H9 (cell line): ENCODE data around the gene RSBN1L. TPM values are rescaled to one million over a fixed set of nuclear protein-coding genes. Genes with fewer than 3 reads are reported as not detected.

Experiments
- DNase-seq: peaks from one replicate; pipeline ENCODE4 v3.0.0-alpha.2; 2017
- H2AFZ ChIP-seq: one replicate; pipeline ENCODE4 v1.6.1; 2013; ENCODE audit warnings: mild to moderate bottlenecking, low read length, control low read depth, moderate library complexity
- H2AK5ac ChIP-seq: 2 replicates; pipeline ENCODE4 v1.6.1; 2013; ENCODE audit warnings: low read length, control low read depth, mixed read lengths; ENCODE audit not compliant: insufficient read length
- H2BK120ac ChIP-seq: one replicate; pipeline ENCODE4 v1.6.1; 2013; ENCODE audit warnings: low read depth, mild to moderate bottlenecking, low read length, control low read depth, inconsistent platforms; ENCODE audit not compliant: poor library complexity, severe bottlenecking
- H2BK12ac ChIP-seq: 2 replicates; pipeline ENCODE4 v1.6.1; 2013; ENCODE audit warnings: low read length, control low read depth, mixed read lengths, low read depth; ENCODE audit not compliant: insufficient read length
- H2BK15ac ChIP-seq: 2 replicates; pipeline ENCODE4 v1.6.1; 2013; ENCODE audit warnings: low read depth, low read length, control low read depth
- H2BK20ac ChIP-seq: one replicate; pipeline ENCODE4 v1.6.1; 2013; ENCODE audit warnings: low read depth, mild to moderate bottlenecking, low read length, control low read depth, inconsistent platforms; ENCODE audit not compliant: poor library complexity, severe bottlenecking
- H2BK5ac ChIP-seq: 2 replicates; pipeline ENCODE4 v1.6.1; 2013; ENCODE audit warnings: low read length, control low read depth, mixed read lengths; ENCODE audit not compliant: insufficient read length
- H3K14ac ChIP-seq: 2 replicates; pipeline ENCODE4 v1.6.1; 2013; ENCODE audit warnings: low read length, control low read depth; ENCODE audit not compliant: insufficient read depth
- H3K18ac ChIP-seq: 2 replicates; pipeline ENCODE4 v1.6.1; 2013; ENCODE audit warnings: low read depth, mild to moderate bottlenecking, mixed read lengths, low read length, control low read depth; ENCODE audit not compliant: insufficient read length
- H3K23ac ChIP-seq: 2 replicates; pipeline ENCODE4 v1.6.1; 2013; ENCODE audit warnings: low read length, control low read depth, mixed read lengths, low read depth; ENCODE audit not compliant: insufficient read length
- H3K23me2 ChIP-seq: 2 replicates; pipeline ENCODE4 v1.6.1; 2013; ENCODE audit warnings: low read depth, mild to moderate bottlenecking, mixed read lengths, low read length, control low read depth; ENCODE audit not compliant: insufficient read length, poor library complexity, severe bottlenecking
- H3K27ac ChIP-seq: 2 replicates; pipeline ENCODE4 v1.5.1; 2013; ENCODE audit warnings: low read length, control low read depth, mixed read lengths, low read depth; ENCODE audit not compliant: insufficient read length
- H3K27me3 ChIP-seq: 2 replicates; pipeline ENCODE4 v1.6.1; 2013; ENCODE audit warnings: low read length, control low read depth, inconsistent platforms; ENCODE audit not compliant: insufficient read depth
- H3K4ac ChIP-seq: 2 replicates; pipeline ENCODE4 v1.6.1; 2013; ENCODE audit warnings: low read depth, mild to moderate bottlenecking, control low read depth, inconsistent platforms, low read length, moderate library complexity
- H3K4me1 ChIP-seq: 2 replicates; pipeline ENCODE4 v1.6.1; 2013; ENCODE audit warnings: low read length, control low read depth, inconsistent platforms; ENCODE audit not compliant: insufficient read depth
- H3K4me2 ChIP-seq: 2 replicates; pipeline ENCODE4 v1.6.1; 2013; ENCODE audit warnings: low read length, control low read depth, mixed read lengths; ENCODE audit not compliant: insufficient read length, insufficient read depth
- H3K56ac ChIP-seq: 2 replicates; pipeline ENCODE4 v1.6.1; 2013; ENCODE audit warnings: low read depth, mild to moderate bottlenecking, mixed read lengths, low read length, control low read depth; ENCODE audit not compliant: insufficient read length
- H3K79me1 ChIP-seq: 2 replicates; pipeline ENCODE4 v1.6.1; 2013; ENCODE audit warnings: low read depth, mild to moderate bottlenecking, moderate library complexity, low read length, control low read depth, inconsistent platforms; ENCODE audit not compliant: insufficient read depth, poor library complexity, severe bottlenecking
- H3K79me2 ChIP-seq: 2 replicates; pipeline ENCODE4 v1.6.1; 2013; ENCODE audit warnings: low read length, control low read depth, inconsistent platforms; ENCODE audit not compliant: insufficient read depth
- H3K9ac ChIP-seq: 2 replicates; pipeline ENCODE4 v1.6.1; 2013; ENCODE audit warnings: low read length, control low read depth, mixed read lengths; ENCODE audit not compliant: insufficient read length; ENCODE audit errors: extremely low read depth
- H3K9me3 ChIP-seq: one replicate; pipeline ENCODE4 v1.6.1; 2013; ENCODE audit warnings: low read depth, low read length, inconsistent platforms; ENCODE audit not compliant: control insufficient read depth
- H3T11ph ChIP-seq: one replicate; pipeline ENCODE4 v1.6.1; 2013; ENCODE audit warnings: mild to moderate bottlenecking, low read length, control low read depth, inconsistent platforms
- H4K20me1 ChIP-seq: one replicate; pipeline ENCODE4 v1.6.1; 2013; ENCODE audit not compliant: control insufficient read depth, insufficient read length, insufficient read depth
- H4K5ac ChIP-seq: 2 replicates; pipeline ENCODE4 v1.6.1; 2013; ENCODE audit warnings: low read depth, mild to moderate bottlenecking, mixed read lengths, low read length, control low read depth; ENCODE audit not compliant: insufficient read length
- H4K8ac ChIP-seq: replicated peaks from 2 replicates; pipeline ENCODE4 v1.6.1; 2013; ENCODE audit warnings: low read length, control low read depth, mixed read lengths, low read depth; ENCODE audit not compliant: insufficient read length
- H4K91ac ChIP-seq: 2 replicates; pipeline ENCODE4 v1.6.1; 2013; ENCODE audit warnings: low read depth, mild to moderate bottlenecking, moderate library complexity, mixed read lengths, low read length, control low read depth; ENCODE audit not compliant: insufficient read length
- H3K27ac Mint-ChIP-seq, 3 experiments: 2 replicates in 2 of 3; 3 replicates in 1 of 3; pipeline ENCODE4 v1.8.0; 2020 to 2021; ENCODE audit warnings: mixed read lengths in 3 of 3, mild to moderate bottlenecking in 1 of 3, moderate library complexity in 1 of 3
- H3K27me3 Mint-ChIP-seq: 2 replicates; pipeline ENCODE4 v1.8.0; 2021; ENCODE audit warnings: low read depth, mild to moderate bottlenecking, moderate library complexity, mixed read lengths
- H3K36me3 Mint-ChIP-seq, 3 experiments: 2 replicates in 2 of 3; 3 replicates in 1 of 3; pipeline ENCODE4 v1.8.0; 2020 to 2021; ENCODE audit warnings: low read depth in 3 of 3, mixed read lengths in 3 of 3; ENCODE audit not compliant: insufficient read depth in 1 of 3
- H3K4me1 Mint-ChIP-seq, 2 experiments: 2 replicates each; pipeline ENCODE4 v1.8.0; 2020; ENCODE audit warnings: mixed read lengths in 2 of 2
- H3K4me3 Mint-ChIP-seq, 2 experiments: 2 replicates in 1 of 2; 3 replicates in 1 of 2; pipeline ENCODE4 v1.8.0; 2020 to 2021; ENCODE audit warnings: mild to moderate bottlenecking in 2 of 2, mixed read lengths in 2 of 2, moderate library complexity in 1 of 2
- H3K9me3 Mint-ChIP-seq, 2 experiments: 2 replicates in 1 of 2; 3 replicates in 1 of 2; pipeline ENCODE4 v1.8.0; 2020; ENCODE audit warnings: mild to moderate bottlenecking in 2 of 2, mixed read lengths in 2 of 2, moderate library complexity in 1 of 2
- WGBS: extraction: QIAGEN DNeasy Blood & Tissue Kit; methylation state at CpG from one replicate; pipeline ENCODE4 v1.1.7; 2013; ENCODE audit warnings: missing lambda C conversion rate, low lambda C conversion rate, mixed read lengths; ENCODE audit not compliant: insufficient read length; ENCODE audit errors: extremely low coverage; 5-methylcytosine and 5-hydroxymethylcytosine counted together
- total RNA-seq: library from RNA; stranded (reverse); gene quantifications from 2 replicates; pipeline ENCODE4 v1.2.1, GENCODE V29; 2021
- TF ChIP-seq, protein P1 (sequence below): fragments of 200-600 bp; sonication (generic); conservative IDR thresholded peaks from 3 replicates; pipeline ENCODE4 v1.8.0; 2021; ENCODE audit warnings: antibody characterized with exemption, mild to moderate bottlenecking

The RSBN1L gene
- total RNA-seq, 1 experiment from 2014 or later, result 20.6 TPM

DNA sequence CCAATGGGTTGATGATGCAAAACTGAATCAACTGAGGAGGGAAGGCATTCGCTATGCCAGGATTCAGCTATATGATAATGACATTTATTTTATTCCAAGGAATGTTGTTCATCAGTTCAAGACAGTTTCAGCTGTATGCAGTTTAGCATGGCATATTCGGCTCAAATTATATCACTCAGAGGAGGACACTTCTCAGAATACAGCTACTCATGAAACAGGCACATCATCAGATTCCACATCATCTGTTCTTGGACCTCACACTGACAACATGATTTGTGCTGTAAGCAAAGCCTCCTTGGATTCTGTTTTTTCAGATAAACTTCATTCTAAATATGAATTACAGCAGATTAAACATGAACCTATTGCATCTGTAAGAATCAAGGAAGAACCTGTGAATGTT is 82.3 kb downstream of the RSBN1L start:
- H4K91ac ChIP-seq, result no peak overlapping the region
- H3K18ac ChIP-seq, result no peak overlapping the region
- no peak overlapping the region for H2BK20ac ChIP-seq
- no peak overlapping the region for H3K14ac ChIP-seq
- Mint-ChIP-seq H3K27me3 (no peaks in the 10 kb centered on the region), H3K4me1 (no peaks in the 10 kb centered on the region), H3K9me3 (no peaks in the 10 kb centered on the region; a peak in 2 of 5 replicates), H3K36me3 (peaks cover 23 to 44% (median 38%) of the 10 kb centered on the region in 3 experiments; a peak in 6 of 7 replicates), H3K4me3 (no peak overlapping the region), H3K27ac (no peak overlapping the region)
- WGBS, result no CpG with 5 or more reads among the region's 2 CpGs
- H2BK120ac ChIP-seq, result no peak overlapping the region
- TF ChIP-seq, protein P1, sequence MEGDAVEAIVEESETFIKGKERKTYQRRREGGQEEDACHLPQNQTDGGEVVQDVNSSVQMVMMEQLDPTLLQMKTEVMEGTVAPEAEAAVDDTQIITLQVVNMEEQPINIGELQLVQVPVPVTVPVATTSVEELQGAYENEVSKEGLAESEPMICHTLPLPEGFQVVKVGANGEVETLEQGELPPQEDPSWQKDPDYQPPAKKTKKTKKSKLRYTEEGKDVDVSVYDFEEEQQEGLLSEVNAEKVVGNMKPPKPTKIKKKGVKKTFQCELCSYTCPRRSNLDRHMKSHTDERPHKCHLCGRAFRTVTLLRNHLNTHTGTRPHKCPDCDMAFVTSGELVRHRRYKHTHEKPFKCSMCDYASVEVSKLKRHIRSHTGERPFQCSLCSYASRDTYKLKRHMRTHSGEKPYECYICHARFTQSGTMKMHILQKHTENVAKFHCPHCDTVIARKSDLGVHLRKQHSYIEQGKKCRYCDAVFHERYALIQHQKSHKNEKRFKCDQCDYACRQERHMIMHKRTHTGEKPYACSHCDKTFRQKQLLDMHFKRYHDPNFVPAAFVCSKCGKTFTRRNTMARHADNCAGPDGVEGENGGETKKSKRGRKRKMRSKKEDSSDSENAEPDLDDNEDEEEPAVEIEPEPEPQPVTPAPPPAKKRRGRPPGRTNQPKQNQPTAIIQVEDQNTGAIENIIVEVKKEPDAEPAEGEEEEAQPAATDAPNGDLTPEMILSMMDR, result no peak
- H3K9me3 ChIP-seq, result no peaks in the 10 kb centered on the region
- H3K23ac ChIP-seq, result no peak overlapping the region
- no peaks in the 10 kb centered on the region for H3K27me3 ChIP-seq
- no peak overlapping the region for H2AK5ac ChIP-seq
- no peak for DNase-seq
- no peak overlapping the region for H3T11ph ChIP-seq
- H3K79me1 ChIP-seq, result no peaks in the 10 kb centered on the region
- no peak overlapping the region for H4K5ac ChIP-seq
- H2BK15ac ChIP-seq, result no peak overlapping the region
- no peaks in the 10 kb centered on the region for H3K4me1 ChIP-seq
- H2BK5ac ChIP-seq, result no peak overlapping the region
- H3K79me2 ChIP-seq, result no peaks in the 10 kb centered on the region
- H3K4me2 ChIP-seq, result no peak overlapping the region
- no peak overlapping the region for H3K4ac ChIP-seq
- H3K23me2 ChIP-seq, result no peaks in the 10 kb centered on the region
- H3K56ac ChIP-seq, result no peak overlapping the region
- no peak overlapping the region for H2AFZ ChIP-seq
- no peak overlapping the region for H3K27ac ChIP-seq
- H4K8ac ChIP-seq, result no peak overlapping the region
- no peaks in the 10 kb centered on the region for H4K20me1 ChIP-seq
- H3K9ac ChIP-seq, result no peak overlapping the region
- H2BK12ac ChIP-seq, result no peak overlapping the region
